Neural cell (in vitro differentiated cells): ENCODE results near the gene MAP3K19. TPM values are rescaled to one million over a fixed set of nuclear protein-coding genes. Genes with fewer than 3 reads are reported as not detected.

Experiments used
- H2AFZ ChIP-seq: fragments of 200-600, 300-800 bp; sonication (generic), shearing (Covaris generic); 2 replicates; pipeline ENCODE4 v1.6.0; 2014; ENCODE audit warnings: low read depth, mild to moderate bottlenecking, antibody characterized with exemption, low read length, moderate library complexity
- H3F3A ChIP-seq: fragments of 200-600 bp; shearing (Covaris generic); 2 replicates; pipeline ENCODE4 v1.6.1; 2016; ENCODE audit warnings: mild to moderate bottlenecking, moderate library complexity, mixed read lengths, antibody characterized with exemption, low read length; ENCODE audit not compliant: insufficient read depth, poor library complexity, severe bottlenecking
- H3K27ac ChIP-seq: fragments of 200-600, 300-800 bp; sonication (generic), shearing (Covaris generic); 2 replicates; pipeline ENCODE4 v1.5.1; 2014; ENCODE audit warnings: mild to moderate bottlenecking, low read length, moderate library complexity
- H3K27me3 ChIP-seq: fragments of 300-800, 200-600 bp; sonication (generic), shearing (Covaris generic); 2 replicates; pipeline ENCODE4 v1.6.0; 2014; ENCODE audit warnings: mild to moderate bottlenecking, low read depth, low read length, moderate library complexity; ENCODE audit not compliant: insufficient read depth
- H3K36me3 ChIP-seq: fragments of 300-800, 200-600 bp; sonication (generic), shearing (Covaris generic); 2 replicates; pipeline ENCODE4 v1.5.1; 2014; ENCODE audit warnings: mild to moderate bottlenecking, antibody characterized with exemption, low read length, moderate library complexity; ENCODE audit not compliant: insufficient read depth
- H3K4me2 ChIP-seq: fragments of 300-800, 200-600 bp; sonication (generic), shearing (Covaris generic); 2 replicates; pipeline ENCODE4 v1.6.0; 2014; ENCODE audit warnings: mild to moderate bottlenecking, low read length
- H3K4me3 ChIP-seq: fragments of 300-800, 200-600 bp; sonication (generic), shearing (Covaris generic); 2 replicates; pipeline ENCODE4 v1.5.1; 2014; ENCODE audit warnings: mild to moderate bottlenecking, low read length, moderate library complexity
- H3K79me2 ChIP-seq: fragments of 200-600 bp; shearing (Covaris generic); replicated peaks from 2 replicates; pipeline ENCODE4 v1.6.0; 2014; ENCODE audit warnings: mild to moderate bottlenecking, low read length, moderate library complexity; ENCODE audit not compliant: insufficient read depth
- H3K9ac ChIP-seq: fragments of 300-800, 200-600 bp; sonication (generic), shearing (Covaris generic); 2 replicates; pipeline ENCODE4 v1.6.1; 2016; ENCODE audit warnings: mild to moderate bottlenecking, low read length, mixed read lengths
- H3K9me2 ChIP-seq: fragments of 200-600 bp; shearing (Covaris generic); 2 replicates; pipeline ENCODE4 v1.6.1; 2016; ENCODE audit warnings: mild to moderate bottlenecking, low read length, mixed read lengths; ENCODE audit not compliant: insufficient read depth
- H3K9me3 ChIP-seq: fragments of 200-600, 300-800 bp; sonication (generic), shearing (Covaris generic); 2 replicates; pipeline ENCODE4 v1.6.1; 2016; ENCODE audit warnings: mild to moderate bottlenecking, mixed run types, low read length, moderate library complexity, mixed read lengths
- H4K20me1 ChIP-seq: fragments of 200-600 bp; shearing (Covaris generic); 2 replicates; pipeline ENCODE4 v1.6.1; 2016; ENCODE audit warnings: mild to moderate bottlenecking, mixed run types; ENCODE audit not compliant: insufficient read depth
- EP300 ChIP-seq: fragments of 450-650 bp; conservative IDR thresholded peaks from 2 replicates; pipeline ENCODE4 v1.6.1; 2014; ENCODE audit warnings: antibody characterized with exemption, mild to moderate bottlenecking, moderate library complexity; ENCODE audit not compliant: poor library complexity, severe bottlenecking
- EZH2 ChIP-seq: fragments of 200-600, 300-800 bp; shearing (Covaris generic), sonication (generic); IDR thresholded peaks from 2 replicates; pipeline ENCODE4 v1.6.1; 2014; ENCODE audit warnings: antibody characterized with exemption, low read length, borderline replicate concordance, mild to moderate bottlenecking; ENCODE audit not compliant: insufficient read depth, poor library complexity, severe bottlenecking
- MXI1 ChIP-seq: fragments of 450-650 bp; conservative IDR thresholded peaks from 2 replicates; pipeline ENCODE4 v1.6.1; 2014; ENCODE audit warnings: antibody characterized with exemption, mild to moderate bottlenecking; ENCODE audit not compliant: poor library complexity, severe bottlenecking
- POLR2AphosphoS5 ChIP-seq: IDR thresholded peaks from 2 replicates; pipeline ENCODE4 v1.6.1; 2012
- RAD21 ChIP-seq: fragments of 450-650 bp; conservative IDR thresholded peaks from 2 replicates; pipeline ENCODE4 v1.6.1; 2014; ENCODE audit warnings: antibody characterized with exemption, mild to moderate bottlenecking, moderate library complexity
- SMC3 ChIP-seq: fragments of 450-650 bp; conservative IDR thresholded peaks from 2 replicates; pipeline ENCODE4 v1.6.1; 2014; ENCODE audit warnings: antibody characterized with exemption, mild to moderate bottlenecking, moderate library complexity; ENCODE audit not compliant: poor library complexity
- TAF1 ChIP-seq: IDR thresholded peaks from 2 replicates; pipeline ENCODE4 v1.6.1; 2012; ENCODE audit warnings: low read depth
- polyA plus RNA-seq: library from polyadenylated mRNA; depleted of rRNA; stranded (reverse); fragments of >200 nt; gene quantifications from 2 replicates; pipeline ENCODE4 v1.2.3, GENCODE V29; 2014
- TF ChIP-seq, protein P1 (sequence below): fragments of 450-650 bp; IDR thresholded peaks from 2 replicates; pipeline ENCODE4 v1.5.1; 2014; ENCODE audit warnings: antibody characterized with exemption, mild to moderate bottlenecking, moderate library complexity; ENCODE audit not compliant: poor library complexity, severe bottlenecking
- TF ChIP-seq, protein P2 (sequence below): IDR thresholded peaks from 2 replicates; pipeline ENCODE4 v1.6.1; 2012; ENCODE audit warnings: borderline replicate concordance

The MAP3K19 gene
- polyA plus RNA-seq, 1 donor from 2014 or later: not detected

DNA sequence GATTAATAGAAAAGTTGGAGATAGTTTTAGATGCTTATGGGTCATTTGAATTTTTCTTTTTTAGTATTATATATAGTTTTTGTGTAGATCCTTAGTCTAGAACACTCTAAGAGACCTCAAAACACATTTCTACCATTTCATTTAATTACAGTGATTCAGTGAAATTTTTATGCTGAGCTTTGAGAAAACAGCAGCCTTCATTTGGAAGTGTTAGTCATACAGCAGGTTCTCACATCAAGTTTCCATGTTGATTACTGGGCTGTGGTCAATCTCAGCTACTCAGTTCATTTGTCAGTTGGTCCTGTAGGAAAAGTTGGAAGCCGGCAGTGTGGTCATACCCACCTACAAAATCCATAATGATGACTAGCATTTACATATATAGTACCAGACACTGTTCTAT lies 37.9 kb downstream of the MAP3K19 start:
- Histone ChIP-seq H3K4me3 (no peak overlapping the region), H3K9me2 (no peaks in the 10 kb centered on the region), H2AFZ (no peak overlapping the region), H3K27ac (no peak overlapping the region), H3K9me3 (no peaks in the 10 kb centered on the region), H4K20me1 (no peaks in the 10 kb centered on the region), H3F3A (no peaks in the 10 kb centered on the region), H3K4me2 (no peak overlapping the region), H3K36me3 (no peaks in the 10 kb centered on the region), H3K79me2 (no peaks in the 10 kb centered on the region), H3K9ac (no peak overlapping the region), H3K27me3 (no peaks in the 10 kb centered on the region)
- TF ChIP-seq, protein P1, sequence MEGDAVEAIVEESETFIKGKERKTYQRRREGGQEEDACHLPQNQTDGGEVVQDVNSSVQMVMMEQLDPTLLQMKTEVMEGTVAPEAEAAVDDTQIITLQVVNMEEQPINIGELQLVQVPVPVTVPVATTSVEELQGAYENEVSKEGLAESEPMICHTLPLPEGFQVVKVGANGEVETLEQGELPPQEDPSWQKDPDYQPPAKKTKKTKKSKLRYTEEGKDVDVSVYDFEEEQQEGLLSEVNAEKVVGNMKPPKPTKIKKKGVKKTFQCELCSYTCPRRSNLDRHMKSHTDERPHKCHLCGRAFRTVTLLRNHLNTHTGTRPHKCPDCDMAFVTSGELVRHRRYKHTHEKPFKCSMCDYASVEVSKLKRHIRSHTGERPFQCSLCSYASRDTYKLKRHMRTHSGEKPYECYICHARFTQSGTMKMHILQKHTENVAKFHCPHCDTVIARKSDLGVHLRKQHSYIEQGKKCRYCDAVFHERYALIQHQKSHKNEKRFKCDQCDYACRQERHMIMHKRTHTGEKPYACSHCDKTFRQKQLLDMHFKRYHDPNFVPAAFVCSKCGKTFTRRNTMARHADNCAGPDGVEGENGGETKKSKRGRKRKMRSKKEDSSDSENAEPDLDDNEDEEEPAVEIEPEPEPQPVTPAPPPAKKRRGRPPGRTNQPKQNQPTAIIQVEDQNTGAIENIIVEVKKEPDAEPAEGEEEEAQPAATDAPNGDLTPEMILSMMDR: no peak
- no peak for TF ChIP-seq RAD21
- no peak for TF ChIP-seq EP300
- TF ChIP-seq MXI1: no peak
- TF ChIP-seq POLR2AphosphoS5: no peak
- no peak for TF ChIP-seq SMC3
- TF ChIP-seq, protein P2, sequence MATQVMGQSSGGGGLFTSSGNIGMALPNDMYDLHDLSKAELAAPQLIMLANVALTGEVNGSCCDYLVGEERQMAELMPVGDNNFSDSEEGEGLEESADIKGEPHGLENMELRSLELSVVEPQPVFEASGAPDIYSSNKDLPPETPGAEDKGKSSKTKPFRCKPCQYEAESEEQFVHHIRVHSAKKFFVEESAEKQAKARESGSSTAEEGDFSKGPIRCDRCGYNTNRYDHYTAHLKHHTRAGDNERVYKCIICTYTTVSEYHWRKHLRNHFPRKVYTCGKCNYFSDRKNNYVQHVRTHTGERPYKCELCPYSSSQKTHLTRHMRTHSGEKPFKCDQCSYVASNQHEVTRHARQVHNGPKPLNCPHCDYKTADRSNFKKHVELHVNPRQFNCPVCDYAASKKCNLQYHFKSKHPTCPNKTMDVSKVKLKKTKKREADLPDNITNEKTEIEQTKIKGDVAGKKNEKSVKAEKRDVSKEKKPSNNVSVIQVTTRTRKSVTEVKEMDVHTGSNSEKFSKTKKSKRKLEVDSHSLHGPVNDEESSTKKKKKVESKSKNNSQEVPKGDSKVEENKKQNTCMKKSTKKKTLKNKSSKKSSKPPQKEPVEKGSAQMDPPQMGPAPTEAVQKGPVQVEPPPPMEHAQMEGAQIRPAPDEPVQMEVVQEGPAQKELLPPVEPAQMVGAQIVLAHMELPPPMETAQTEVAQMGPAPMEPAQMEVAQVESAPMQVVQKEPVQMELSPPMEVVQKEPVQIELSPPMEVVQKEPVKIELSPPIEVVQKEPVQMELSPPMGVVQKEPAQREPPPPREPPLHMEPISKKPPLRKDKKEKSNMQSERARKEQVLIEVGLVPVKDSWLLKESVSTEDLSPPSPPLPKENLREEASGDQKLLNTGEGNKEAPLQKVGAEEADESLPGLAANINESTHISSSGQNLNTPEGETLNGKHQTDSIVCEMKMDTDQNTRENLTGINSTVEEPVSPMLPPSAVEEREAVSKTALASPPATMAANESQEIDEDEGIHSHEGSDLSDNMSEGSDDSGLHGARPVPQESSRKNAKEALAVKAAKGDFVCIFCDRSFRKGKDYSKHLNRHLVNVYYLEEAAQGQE: no peak
- TF ChIP-seq EZH2: no peak
- TF ChIP-seq TAF1: no peak

DNA sequence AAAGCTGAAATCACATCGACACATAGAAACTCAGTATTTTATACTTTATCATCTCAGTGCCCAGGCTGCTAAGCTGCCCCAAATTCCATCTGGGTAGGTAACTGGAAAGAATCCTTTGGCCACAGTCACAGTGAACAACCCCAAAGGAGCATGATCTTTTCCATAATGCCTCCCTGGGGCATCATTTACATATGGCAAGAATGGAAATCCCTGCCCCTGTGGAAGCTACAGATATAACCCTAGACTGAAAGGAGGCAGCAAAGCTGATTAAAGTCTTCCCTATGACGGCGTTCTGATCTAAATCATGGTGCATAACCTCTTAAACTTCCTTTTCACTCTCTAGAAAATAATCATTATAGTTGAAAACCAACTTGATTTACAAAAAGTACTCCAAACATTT lies 41.5 kb downstream of the MAP3K19 start:
- Histone ChIP-seq H3K36me3 (no peaks in the 10 kb centered on the region), H3K27me3 (no peaks in the 10 kb centered on the region), H3K79me2 (no peaks in the 10 kb centered on the region), H3K9me3 (no peaks in the 10 kb centered on the region), H3K4me3 (no peak overlapping the region), H3K9me2 (no peaks in the 10 kb centered on the region), H3F3A (no peaks in the 10 kb centered on the region), H3K4me2 (no peak overlapping the region), H3K27ac (no peak overlapping the region), H4K20me1 (no peaks in the 10 kb centered on the region), H2AFZ (no peak overlapping the region), H3K9ac (no peak overlapping the region)
- no peak for TF ChIP-seq EP300
- no peak for TF ChIP-seq RAD21
- TF ChIP-seq MXI1: no peak
- TF ChIP-seq EZH2: no peak
- TF ChIP-seq TAF1: no peak
- TF ChIP-seq, protein P1: no peak
- no peak for TF ChIP-seq SMC3
- no peak for TF ChIP-seq POLR2AphosphoS5
- TF ChIP-seq, protein P2: no peak
